Measurements from ENCODE around the gene SMG9.
"Not testable (repeated sequence)": the region's sequence is repeated elsewhere in the genome, so short reads cannot be mapped to it uniquely, and the experiment has no call there.

Gene SMG9

GRCh38 chr19:43690890-43691289 lies 63.9 kb downstream of the SMG9 start:
- no peak for DNase-seq (ENCODE audit: low read depth, low spot score)

DNA sequence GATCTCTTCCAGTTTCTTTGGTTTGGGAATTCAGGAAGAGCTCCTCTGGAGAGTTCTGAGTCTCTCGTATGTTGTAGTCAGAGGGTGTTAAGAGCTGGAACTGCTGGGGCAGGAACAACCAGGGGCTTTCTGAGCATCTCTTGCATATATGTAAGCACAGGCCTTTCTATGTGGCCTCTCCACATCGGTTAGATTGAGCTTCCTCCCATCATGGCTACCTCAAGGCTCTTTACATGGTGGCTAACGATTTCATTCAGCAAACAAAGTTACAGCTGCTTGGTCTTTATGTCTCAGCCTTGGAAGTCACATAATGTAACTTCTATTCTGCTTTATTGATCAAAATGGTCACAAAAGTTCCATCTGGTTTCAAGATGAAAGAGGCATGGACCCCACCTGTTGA lies 64.3 kb downstream of the SMG9 start:
- no peak for DNase-seq (ENCODE audit: low read depth, low spot score)

DNA sequence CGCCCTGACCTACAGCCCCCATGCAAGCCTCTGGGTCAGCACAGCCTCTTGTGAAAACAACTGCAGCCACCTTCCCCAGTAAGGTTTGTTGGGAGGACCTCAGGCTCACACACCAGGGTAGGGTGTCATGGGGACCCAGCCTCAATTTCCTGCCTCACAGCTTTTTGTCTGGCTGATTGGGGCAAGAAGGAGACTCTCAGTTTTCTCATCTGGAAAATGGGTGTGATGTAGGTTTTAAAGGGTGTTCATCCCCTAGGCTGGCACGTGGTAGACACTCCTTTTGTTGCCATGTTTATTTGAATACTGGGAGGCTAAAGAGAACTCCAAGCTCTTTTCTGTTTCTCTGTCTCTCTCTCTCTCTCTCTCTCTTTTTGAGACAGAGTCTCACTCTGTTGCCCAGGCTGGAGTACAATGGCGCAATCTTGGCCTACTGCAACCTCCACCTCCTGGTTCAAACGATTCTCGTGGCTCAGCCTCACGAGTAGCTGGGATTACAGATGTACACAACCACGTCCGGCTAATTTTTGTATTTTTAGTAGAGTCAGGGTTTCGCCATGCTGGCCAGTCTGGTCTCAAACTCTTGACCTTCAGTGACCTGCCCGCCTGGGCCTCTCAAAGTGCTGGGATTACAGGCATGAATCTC lies 66.6 kb downstream of the SMG9 start:
- no peak for DNase-seq (ENCODE audit: low read depth, low spot score)

DNA sequence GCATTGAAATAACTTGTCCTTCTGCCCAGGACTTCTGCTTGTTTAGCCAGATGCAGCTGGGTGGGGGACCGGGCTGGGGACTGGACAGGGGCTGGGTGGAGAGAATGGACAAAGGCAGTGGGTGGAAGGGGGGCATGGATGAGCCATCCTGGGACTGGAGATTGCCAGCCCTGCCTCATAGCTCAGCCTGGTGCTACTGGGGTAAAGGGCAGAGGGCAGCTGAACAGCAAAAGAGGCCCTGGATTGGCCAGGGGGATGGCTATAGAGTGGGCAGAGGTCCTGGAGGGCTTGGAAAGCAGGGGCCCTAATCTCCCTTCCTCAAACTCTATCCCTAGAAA lies 67.1 kb downstream of the SMG9 start:
- DNase-seq (ENCODE audit: low read depth, low spot score), result no peak

GRCh38 chr19:43684326-43684725 lies 70.4 kb downstream of the SMG9 start:
- no peak for DNase-seq (ENCODE audit: low read depth, low spot score)

- DNase-seq (ENCODE audit: low read depth, low spot score), result no peak
Observed at GRCh38 chr19:43683905-43684304, 70.9 kb downstream of the SMG9 start.

GRCh38 chr19:43682824-43683661 lies 71.7 kb downstream of the SMG9 start:
- DNase-seq (ENCODE audit: low read depth, low spot score), result no peak

DNA sequence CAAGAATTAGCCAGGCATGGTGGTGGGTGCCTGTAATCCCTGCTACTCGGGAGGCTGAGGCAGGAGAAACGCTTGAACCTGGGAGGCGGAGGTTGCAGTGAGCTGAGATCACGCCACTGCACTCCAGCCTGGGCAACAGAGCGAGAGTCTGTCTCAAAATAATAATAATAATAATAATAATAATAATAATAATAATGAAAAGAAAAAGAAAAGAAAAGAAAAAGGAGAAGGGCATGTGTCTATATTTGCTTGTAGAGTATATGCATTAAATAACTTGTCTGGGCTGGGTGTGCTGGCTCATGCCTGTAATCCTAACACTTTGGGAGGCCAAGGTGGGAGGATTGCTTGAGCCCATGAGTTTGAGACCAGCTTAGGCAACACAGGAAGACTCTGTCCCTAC lies 72.5 kb downstream of the SMG9 start:
- DNase-seq (ENCODE audit: low read depth, low spot score), result not testable (repeated sequence)

- no peak for DNase-seq (ENCODE audit: low read depth, low spot score)
Observed at GRCh38 chr19:43681821-43682220, 72.9 kb downstream of the SMG9 start.

- DNase-seq (ENCODE audit: low read depth, low spot score), result no peak
Observed at GRCh38 chr19:43678512-43679261, 76.1 kb downstream of the SMG9 start.

Measured in iPS DF 19.7 (cell line).